Heart right ventricle (tissue), 16 donors: Measurements from ENCODE around the gene CACNA2D2. TPM values are rescaled to one million over a fixed set of nuclear protein-coding genes. Genes with fewer than 3 reads are reported as not detected.
A peak's percentile ranks its signal among the peaks of the same experiment; 100 is the strongest.

Experiments
- ATAC-seq, 8 donors: fragments of 200-7000 bp; cut with Tn5 transposase; one replicate each; pipeline ENCODE4 v1.9.1; 2020; ENCODE audit warnings: mild to moderate bottlenecking in 8 of 8, moderate library complexity in 8 of 8, moderate number of reproducible peaks in 1 of 8
- DNase-seq, 2 donors: peaks; one replicate each; pipeline ENCODE4 v3.0.0-alpha.2; 2020
- H3K27ac ChIP-seq, 10 donors: fragments of 200-600 bp; sonication (generic) in 2 of 10; one replicate each; pipeline versions ENCODE4 v1.5.0 to v1.8.0; 2020 to 2022; ENCODE audit warnings: mild to moderate bottlenecking in 3 of 10
- H3K27me3 ChIP-seq, 7 donors: fragments of 200-600 bp; one replicate each; pipeline ENCODE4 v1.8.0; 2021 to 2022; ENCODE audit warnings: mild to moderate bottlenecking in 2 of 7
- H3K36me3 ChIP-seq, 9 donors: fragments of 200-600 bp; sonication (generic) in 1 of 9; one replicate each; pipeline versions ENCODE4 v1.5.0 to v1.8.0; 2020 to 2022; ENCODE audit warnings: mild to moderate bottlenecking in 2 of 9
- H3K4me1 ChIP-seq, 9 donors: fragments of 200-600 bp; sonication (generic) in 1 of 9; one replicate each; pipeline versions ENCODE4 v1.5.0 to v1.8.0; 2020 to 2022; ENCODE audit warnings: mild to moderate bottlenecking in 4 of 9
- H3K4me3 ChIP-seq, 10 donors: fragments of 200-600 bp; sonication (generic) in 2 of 10; one replicate each; pipeline versions ENCODE4 v1.5.0 to v1.8.0; 2020 to 2022; ENCODE audit warnings: mild to moderate bottlenecking in 7 of 10, moderate library complexity in 2 of 10
- H3K9me3 ChIP-seq, 11 donors: fragments of 200-600 bp in 10 of 11; sonication (generic) in 2 of 11; one replicate each; pipeline versions ENCODE4 v1.5.0 to v1.8.0; 2013 to 2022; ENCODE audit warnings: mild to moderate bottlenecking in 2 of 11, control low read depth in 1 of 11, moderate library complexity in 1 of 11
- WGBS, 2 donors: extraction: QIAGEN DNeasy Blood & Tissue Kit; methylation state at CpG; one replicate each; pipeline ENCODE4 v1.1.7; 2013; ENCODE audit warnings: inconsistent platforms in 1 of 2; 5-methylcytosine and 5-hydroxymethylcytosine counted together
- intact Hi-C, 10 donors: fragments of 100-400 bp; cut with DNase I; formaldehyde crosslinking; loops; one replicate each; pipeline versions ENCODE4 v1.11.1 to v1.14.2; 2022
- polyA plus RNA-seq, 2 donors: library from polyadenylated mRNA; stranded (reverse); fragments of 200-250 nt; gene quantifications; one replicate each; pipeline ENCODE4 v1.2.3, GENCODE V29; 2013
- total RNA-seq, 10 donors: library from RNA; stranded (reverse); fragmentation: NEBNext Ultra II Directional in 3 of 10; extraction: Animal tissue kit (Norgen Biotek cat#: 25700) in 3 of 10; gene quantifications; one replicate each; pipeline versions ENCODE4 v1.2.1 to v1.2.4, GENCODE V29; 2021 to 2023
- TF ChIP-seq, protein P1 (sequence below), 9 donors: fragments of 200-600 bp; sonication (generic) in 2 of 9; IDR thresholded peaks; one replicate each; pipeline versions ENCODE4 v1.5.0 to v1.8.0; 2021 to 2022; ENCODE audit warnings: antibody characterized with exemption in 9 of 9, mild to moderate bottlenecking in 5 of 9, moderate library complexity in 1 of 9
- donor health status: Arrhythmogenic right ventricular cardiomyopathy.
- donor health status: ischemic (EF 13 %, LVEDD 7.1; RV severe dilation, severe dysfunction).
- donor health status: healthy with polysubstance abuse.
- donor health status: DM: no; HTN: yes; CAD: no.
- donor health status: DM: no; HTN: no; CAD: no.
- donor health status: ischemic (EF 25% LVEDD 6.9; RV normal size, moderate dysfunction).
- donor health status: ischemic (EF 25% LVEDD 5.7; RV mildly dilated, moderate dysfunction).
- donor health status: healthy.
- donor health status: DM: yes; HTN: yes; CAD: no.
- donor health status: Ischemic cardiomyopathy.
- donor health status: ischemic (EF 35%, LVEDD 5.7; RV mildly dilated, moderate dysfunction).
- donor health status: nonischemic (EF 11% LVEDD 7.7; RV severe dilation, severe dysfunction).
- donor health status: DM: yes; HTN: yes; CAD: no.
- donor health status: PGD.
- donor health status: ischemic (EF 29% LVEDD 5.4; RV normal size, mild dysfunction).
- donor health status: nonischemic (EF 23%, LVEDD 6.1; RV moderate dilation, normal function).

Gene CACNA2D2
- total and polyA plus RNA-seq, 12 donors, result 0.42 to 3.9 (median 2.4) TPM

DNA sequence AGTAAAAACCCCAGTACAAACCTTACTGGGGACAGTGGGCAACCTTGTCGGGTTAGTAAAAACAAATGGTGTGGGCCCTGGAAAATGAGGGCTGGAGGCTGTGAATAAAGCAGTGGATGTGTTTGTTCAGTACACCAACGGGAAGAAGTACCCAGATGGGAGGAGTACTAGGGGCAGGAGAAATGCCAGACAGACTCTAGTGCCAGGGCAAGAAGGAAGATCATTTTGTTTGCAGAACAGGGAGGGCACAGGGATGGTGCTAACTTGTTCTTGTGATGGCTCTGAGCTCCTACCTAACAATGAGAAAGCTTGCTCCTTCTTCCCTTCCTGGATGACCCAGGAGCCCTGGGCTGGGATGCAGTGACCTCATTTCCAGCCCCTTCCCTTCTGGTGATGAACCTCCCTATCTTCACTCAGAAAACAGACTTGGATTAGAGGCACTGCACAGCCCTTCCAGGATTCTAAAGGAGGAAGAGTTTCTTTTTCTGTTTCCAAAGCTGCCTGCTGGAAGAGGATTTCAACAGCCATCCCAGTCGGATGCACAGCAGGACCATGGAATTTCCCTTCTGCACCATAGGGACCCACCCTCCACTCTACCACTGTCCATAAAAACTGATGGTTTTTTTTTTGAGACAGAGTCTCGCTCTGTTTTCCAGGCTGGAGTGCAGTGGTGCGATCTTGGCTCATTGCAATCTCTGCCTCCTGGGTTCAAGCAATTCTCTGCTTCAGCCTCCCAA is 168.9 kb downstream of the CACNA2D2 start:
- no peak for DNase-seq
- Histone ChIP-seq H3K4me1 (peaks cover 13 to 67% (median 63%) of the 10 kb centered on the region in 9 donors), H3K27ac (peak overlapping the region; percentile 88 to 100 (median 97)), H3K27me3 (no peaks in the 10 kb centered on the region), H3K4me3 (peak overlapping the region in 9 of 10 donors; percentile 10 to 99 (median 82)), H3K9me3 (no peaks in the 10 kb centered on the region), H3K36me3 (peaks cover 8 to 51% (median 32%) of the 10 kb centered on the region in 9 donors)
- peak in 1 of 8 donors; percentile 1 for ATAC-seq
- intact Hi-C loops, result loop anchor here in 1 of 10 donors (5.0 kb wide), 1 partner anchor 32 kb away; the partner anchor contains the start of gene HYAL1
- TF ChIP-seq, protein P1, sequence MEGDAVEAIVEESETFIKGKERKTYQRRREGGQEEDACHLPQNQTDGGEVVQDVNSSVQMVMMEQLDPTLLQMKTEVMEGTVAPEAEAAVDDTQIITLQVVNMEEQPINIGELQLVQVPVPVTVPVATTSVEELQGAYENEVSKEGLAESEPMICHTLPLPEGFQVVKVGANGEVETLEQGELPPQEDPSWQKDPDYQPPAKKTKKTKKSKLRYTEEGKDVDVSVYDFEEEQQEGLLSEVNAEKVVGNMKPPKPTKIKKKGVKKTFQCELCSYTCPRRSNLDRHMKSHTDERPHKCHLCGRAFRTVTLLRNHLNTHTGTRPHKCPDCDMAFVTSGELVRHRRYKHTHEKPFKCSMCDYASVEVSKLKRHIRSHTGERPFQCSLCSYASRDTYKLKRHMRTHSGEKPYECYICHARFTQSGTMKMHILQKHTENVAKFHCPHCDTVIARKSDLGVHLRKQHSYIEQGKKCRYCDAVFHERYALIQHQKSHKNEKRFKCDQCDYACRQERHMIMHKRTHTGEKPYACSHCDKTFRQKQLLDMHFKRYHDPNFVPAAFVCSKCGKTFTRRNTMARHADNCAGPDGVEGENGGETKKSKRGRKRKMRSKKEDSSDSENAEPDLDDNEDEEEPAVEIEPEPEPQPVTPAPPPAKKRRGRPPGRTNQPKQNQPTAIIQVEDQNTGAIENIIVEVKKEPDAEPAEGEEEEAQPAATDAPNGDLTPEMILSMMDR (IDR thresholded peaks at IDR 0.05), result no peak
- 38 to 48% methylated on average over 5 of the region's 5 CpGs for WGBS, 2 donors

DNA sequence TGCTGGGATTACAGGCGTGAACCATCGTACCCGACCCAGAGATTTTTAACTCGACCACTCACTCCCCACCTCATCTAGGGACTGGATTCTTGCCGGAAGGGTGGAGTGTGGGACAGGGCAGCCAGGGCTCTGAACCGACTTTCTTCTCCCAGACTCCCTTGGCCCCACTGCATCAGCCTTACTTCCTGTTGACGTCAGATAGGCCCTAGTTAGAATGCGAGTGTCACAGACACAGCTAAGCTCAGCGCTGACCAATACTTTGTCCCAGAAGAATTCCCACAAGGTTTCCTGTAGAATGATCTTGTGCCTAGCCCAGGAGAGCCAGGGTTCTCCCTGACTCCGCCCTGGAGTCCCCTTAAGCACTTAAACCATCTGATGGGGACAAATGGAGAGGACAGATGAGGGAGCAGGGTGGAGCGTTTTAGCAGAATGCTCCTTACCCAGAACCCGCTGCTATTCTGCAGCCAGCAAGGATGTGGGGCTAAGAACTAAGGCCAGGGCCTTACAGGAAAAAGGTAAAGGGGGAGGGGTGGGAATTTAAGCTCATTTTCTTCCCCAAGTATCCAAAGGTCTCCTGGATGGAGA is 169.6 kb downstream of the CACNA2D2 start:
- intact Hi-C loops, result no loop called here
- H3K9me3 ChIP-seq, result no peaks in the 10 kb centered on the region
- TF ChIP-seq, protein P1 (IDR thresholded peaks at IDR 0.05), result no peak
- peaks cover 8 to 57% (median 34%) of the 10 kb centered on the region in 9 donors for H3K36me3 ChIP-seq
- H3K27me3 ChIP-seq, result no peaks in the 10 kb centered on the region
- ATAC-seq, result peak; percentile 4 to 67 (median 53)
- 35 to 43% methylated on average over 12 of the region's 12 CpGs for WGBS, 2 donors
- H3K4me1 ChIP-seq, result peaks cover 13 to 63% (median 59%) of the 10 kb centered on the region in 9 donors
- H3K4me3 ChIP-seq, result peak overlapping the region in 9 of 10 donors; percentile 10 to 99 (median 82)
- peak overlapping the region; percentile 88 to 100 (median 97) for H3K27ac ChIP-seq
- DNase-seq, result peak in 1 of 2 donors; percentile 91

DNA sequence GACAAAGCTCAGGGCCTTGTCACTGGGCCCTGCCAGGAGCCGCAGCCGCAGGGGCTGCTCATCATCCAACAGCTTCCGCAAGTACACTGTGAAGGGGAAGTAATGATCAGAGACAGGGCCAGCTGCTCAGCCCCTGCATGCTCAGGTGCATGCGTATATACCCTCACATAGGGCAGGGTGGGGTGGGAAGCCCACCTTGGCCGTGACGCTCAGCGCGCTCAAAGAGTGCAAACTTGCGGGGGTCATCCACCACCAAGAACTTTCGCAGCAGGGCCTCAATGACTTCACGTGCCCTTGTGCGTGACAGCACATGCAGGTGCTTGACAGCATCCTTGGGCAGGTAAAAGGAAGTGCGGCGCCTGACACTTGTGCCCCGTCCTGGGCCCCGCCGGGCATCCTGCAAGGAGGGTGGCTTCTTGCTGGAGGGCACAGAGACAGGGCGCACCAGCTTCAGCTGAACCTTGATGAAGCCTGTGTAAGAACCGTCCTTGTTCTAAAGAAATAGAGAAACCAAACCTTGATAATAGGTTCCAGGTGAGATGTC is 172.0 kb downstream of the CACNA2D2 start:
- no peak for ATAC-seq
- WGBS, 2 donors, result 93 to 97% methylated on average over 19 of the region's 19 CpGs
- Histone ChIP-seq H3K4me3 (no peak overlapping the region), H3K36me3 (peaks cover 8 to 57% (median 34%) of the 10 kb centered on the region in 9 donors), H3K27me3 (no peaks in the 10 kb centered on the region), H3K27ac (peak overlapping the region in 2 of 10 donors; percentile 36 to 96), H3K9me3 (no peaks in the 10 kb centered on the region), H3K4me1 (peaks cover 12 to 67% (median 63%) of the 10 kb centered on the region in 9 donors)
- TF ChIP-seq, protein P1 (IDR thresholded peaks at IDR 0.05), result no peak
- no peak for DNase-seq
- intact Hi-C loops, result no loop called here

DNA sequence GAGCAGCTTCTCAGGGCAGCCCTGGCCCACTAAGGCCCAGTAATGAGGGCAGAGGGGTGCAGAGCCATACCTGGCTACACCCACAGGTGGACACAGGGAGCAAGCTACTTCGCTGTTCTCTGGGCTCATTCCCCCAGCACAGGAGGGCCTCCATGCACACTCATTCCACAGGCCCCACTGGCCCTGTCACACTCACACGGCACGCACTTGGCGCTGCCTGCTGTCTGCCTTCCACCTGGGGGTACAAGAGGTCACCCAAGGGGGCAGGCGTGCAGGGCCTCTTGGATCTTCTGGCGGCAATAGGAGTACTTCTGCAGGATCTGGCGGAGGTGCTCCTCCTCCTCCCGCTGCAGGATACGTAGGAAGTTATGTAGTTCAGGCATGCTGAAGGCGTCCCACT is 173.1 kb downstream of the CACNA2D2 start:
- peaks cover 8 to 59% (median 40%) of the 10 kb centered on the region in 9 donors for H3K36me3 ChIP-seq
- no peaks in the 10 kb centered on the region for H3K9me3 ChIP-seq
- H3K27ac ChIP-seq, result peak overlapping the region in 2 of 10 donors; percentile 30 to 36
- peaks cover 10 to 65% (median 54%) of the 10 kb centered on the region in 9 donors for H3K4me1 ChIP-seq
- no peak overlapping the region for H3K4me3 ChIP-seq
- no peaks in the 10 kb centered on the region for H3K27me3 ChIP-seq
- intact Hi-C loops, result no loop called here
- TF ChIP-seq, protein P1 (IDR thresholded peaks at IDR 0.05), result no peak
- no peak for DNase-seq
- WGBS, 2 donors, result 89 to 92% methylated on average over 10 of the region's 10 CpGs
- no peak for ATAC-seq
